Adipose tissue (tissue), 3 donors: ENCODE measurements around the gene MT2A. TPM values are rescaled to one million over a fixed set of nuclear protein-coding genes. Genes with fewer than 3 reads are reported as not detected.

Experiments used
- H3K27ac ChIP-seq: one replicate; pipeline ENCODE4 v1.5.1; 2013; ENCODE audit warnings: low read depth, low read length
- WGBS, 3 donors: extraction: QIAGEN DNeasy Blood & Tissue Kit; methylation state at CpG; one replicate each; pipeline ENCODE4 v1.1.7; 2013; 5-methylcytosine and 5-hydroxymethylcytosine counted together
- polyA plus RNA-seq, 3 donors: library from polyadenylated mRNA; stranded (reverse); fragments of 200-250 nt; gene quantifications; one replicate each; pipeline ENCODE4 v1.2.3, GENCODE V29; 2013
- donor health status: healthy with polysubstance abuse.
- donor health status: Bipolar disorder and iron deficiency.
- donor health status: healthy.

The MT2A gene
- polyA plus RNA-seq, 3 donors: 558 to 7,150 (median 3,647) TPM

GRCh38 chr16:56632156-56632847, 23.9 kb downstream of the MT2A start, which contains the start of gene MT1M:
TSS of gene MT1M (plus strand) at chr16:56632659. CDS start at chr16:56632732, 73 bp downstream.
- H3K27ac ChIP-seq: peak within 1 kb of the TSS; percentile 41
- 1% methylated on average over 58 to 61 of the region's 61 CpGs for WGBS, 3 donors

- H3K27ac ChIP-seq: peak overlapping the region; percentile 41
- WGBS, 3 donors: 31 to 37% (median 31%) methylated on average over 6 of the region's 6 CpGs
These were observed 24.5 kb downstream of the MT2A start for GRCh38 chr16:56632848-56633365.

- 45 to 63% (median 51%) methylated on average over 7 of the region's 7 CpGs for WGBS, 3 donors
- H3K27ac ChIP-seq: no peak overlapping the region
These were observed 25.2 kb downstream of the MT2A start for GRCh38 chr16:56633535-56633934.

DNA sequence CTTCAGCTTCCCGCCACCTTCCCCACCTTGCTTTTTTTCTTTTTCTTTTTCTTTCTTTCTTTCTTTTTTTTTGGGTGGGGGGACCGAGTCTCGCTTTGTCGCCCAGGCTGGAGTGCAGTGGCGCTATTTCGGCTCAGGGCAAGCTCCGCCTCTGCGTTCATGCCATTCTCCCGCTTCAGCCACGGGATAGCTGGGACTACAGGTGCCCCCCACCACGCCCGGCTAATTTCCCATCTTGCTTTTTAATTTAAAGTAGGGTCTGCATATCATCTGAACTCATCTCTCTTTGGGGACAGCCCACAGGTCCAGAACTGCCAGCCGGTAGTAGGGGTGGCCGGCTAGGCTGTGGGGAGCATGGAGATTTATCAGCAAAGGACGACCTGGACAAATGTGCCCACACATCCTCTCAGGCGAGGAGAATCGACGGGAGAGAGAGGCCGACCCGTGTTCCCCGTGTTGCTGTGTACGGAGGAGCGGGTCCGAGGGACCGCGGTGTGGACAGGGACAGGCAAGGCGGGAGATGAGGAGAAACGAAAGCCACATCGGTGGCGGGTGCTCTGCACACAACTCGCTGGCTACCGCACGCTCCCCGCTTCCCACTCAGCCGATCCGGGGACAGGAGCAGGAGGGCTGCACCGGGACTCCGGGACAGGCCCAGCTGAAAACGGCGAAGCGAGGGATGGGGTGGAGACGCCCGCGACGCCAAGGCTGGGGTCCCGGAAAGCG, 26.5 kb downstream of the MT2A start:
- 28 to 60% (median 38%) methylated on average over 43 to 47 of the region's 47 CpGs for WGBS, 3 donors
- H3K27ac ChIP-seq: no peak overlapping the region

DNA sequence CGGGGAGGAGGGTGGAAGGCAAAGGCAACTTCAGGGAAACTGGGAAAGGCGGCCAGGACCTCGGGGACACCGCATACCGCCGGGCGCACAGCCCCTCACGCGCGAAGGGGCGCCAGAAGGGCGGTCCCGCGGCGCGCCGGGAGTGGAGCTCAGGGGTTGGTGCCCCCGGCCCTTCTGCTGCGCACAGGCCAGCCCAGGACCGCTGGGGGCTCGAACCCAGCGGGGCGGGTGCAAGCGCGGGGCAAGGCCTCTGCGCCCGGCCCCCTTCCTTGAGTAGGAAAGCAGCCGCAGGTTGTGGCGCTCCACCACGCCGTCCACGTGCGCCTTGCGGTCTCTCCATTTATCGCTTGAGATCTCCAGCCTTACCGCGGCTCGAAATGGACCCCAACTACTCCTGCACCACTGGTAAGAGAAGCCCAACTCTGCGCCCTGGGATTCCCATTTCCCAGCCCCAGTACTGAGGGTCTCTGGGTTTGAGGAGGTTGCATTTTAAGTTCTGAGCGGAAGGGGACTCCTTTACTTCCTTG, 27.1 kb downstream of the MT2A start:
- WGBS, 3 donors: 21 to 56% (median 25%) methylated on average over 32 to 40 of the region's 40 CpGs

GRCh38 chr16:56636616-56637413, 28.4 kb downstream of the MT2A start:
- H3K27ac ChIP-seq: no peak overlapping the region
- 55 to 78% (median 60%) methylated on average over 9 of the region's 9 CpGs for WGBS, 3 donors

More for the DNA sequence above, 27.1 kb downstream of the MT2A start:
- H3K27ac ChIP-seq: no peak overlapping the region

- 7 to 12% (median 10%) methylated on average over 64 to 68 of the region's 68 CpGs for WGBS, 3 donors
These were observed 29.7 kb downstream of the MT2A start, which contains the start of gene MT1A for GRCh38 chr16:56637814-56638750. TSS of gene MT1A (plus strand) at chr16:56638666. CDS start at chr16:56638739, 73 bp downstream.

DNA sequence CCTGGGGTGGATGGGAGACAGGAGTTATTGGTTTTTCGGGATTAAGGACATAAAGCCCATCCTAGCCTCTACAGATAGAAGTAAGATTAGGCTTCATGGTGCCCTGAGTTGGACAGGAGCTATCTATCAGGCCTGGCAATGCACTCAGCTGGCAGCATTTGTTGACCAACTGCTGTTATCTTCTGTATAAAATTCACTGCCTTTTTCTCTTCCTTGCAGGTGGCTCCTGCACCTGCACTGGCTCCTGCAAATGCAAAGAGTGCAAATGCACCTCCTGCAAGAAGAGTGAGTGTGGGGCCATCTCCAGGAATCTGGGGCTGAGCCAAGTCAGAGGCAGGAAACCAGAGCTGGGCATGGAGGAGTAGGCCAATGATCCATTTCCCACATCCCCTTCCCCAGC, 30.7 kb downstream of the MT2A start:
- 29 to 76% (median 69%) methylated on average over 1 of the region's 1 CpG for WGBS, 3 donors
- no peak overlapping the region for H3K27ac ChIP-seq

More at GRCh38 chr16:56637814-56638750, 29.7 kb downstream of the MT2A start, which contains the start of gene MT1A:
- H3K27ac ChIP-seq: peak within 1 kb of the TSS; percentile 52

GRCh38 chr16:56640076-56640475, 31.7 kb downstream of the MT2A start:
- no peak overlapping the region for H3K27ac ChIP-seq
- WGBS, 3 donors: 74 to 95% (median 92%) methylated on average over 1 of the region's 1 CpG

DNA sequence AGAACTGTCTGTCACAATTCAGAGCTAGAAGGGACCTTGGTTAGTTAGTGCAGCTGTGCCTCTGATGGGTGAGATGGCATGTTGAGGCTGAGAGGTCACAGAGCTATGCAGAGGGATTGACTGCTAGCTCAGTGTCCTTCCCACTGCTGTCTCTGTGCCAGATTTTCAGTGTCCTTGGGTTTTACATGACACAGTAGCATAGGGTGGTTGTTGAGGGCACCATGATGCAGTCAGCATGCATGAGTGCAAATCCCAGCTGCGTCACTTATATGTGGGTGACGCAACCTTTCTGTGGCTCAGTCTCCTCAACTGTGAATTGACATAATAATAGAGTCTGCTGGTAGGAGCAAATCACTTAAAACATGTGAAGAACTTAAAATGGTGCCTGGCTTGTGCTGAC, 32.8 kb downstream of the MT2A start:
- WGBS, 3 donors: 89 to 100% (median 93%) methylated on average over 2 of the region's 2 CpGs
- H3K27ac ChIP-seq: no peak overlapping the region

DNA sequence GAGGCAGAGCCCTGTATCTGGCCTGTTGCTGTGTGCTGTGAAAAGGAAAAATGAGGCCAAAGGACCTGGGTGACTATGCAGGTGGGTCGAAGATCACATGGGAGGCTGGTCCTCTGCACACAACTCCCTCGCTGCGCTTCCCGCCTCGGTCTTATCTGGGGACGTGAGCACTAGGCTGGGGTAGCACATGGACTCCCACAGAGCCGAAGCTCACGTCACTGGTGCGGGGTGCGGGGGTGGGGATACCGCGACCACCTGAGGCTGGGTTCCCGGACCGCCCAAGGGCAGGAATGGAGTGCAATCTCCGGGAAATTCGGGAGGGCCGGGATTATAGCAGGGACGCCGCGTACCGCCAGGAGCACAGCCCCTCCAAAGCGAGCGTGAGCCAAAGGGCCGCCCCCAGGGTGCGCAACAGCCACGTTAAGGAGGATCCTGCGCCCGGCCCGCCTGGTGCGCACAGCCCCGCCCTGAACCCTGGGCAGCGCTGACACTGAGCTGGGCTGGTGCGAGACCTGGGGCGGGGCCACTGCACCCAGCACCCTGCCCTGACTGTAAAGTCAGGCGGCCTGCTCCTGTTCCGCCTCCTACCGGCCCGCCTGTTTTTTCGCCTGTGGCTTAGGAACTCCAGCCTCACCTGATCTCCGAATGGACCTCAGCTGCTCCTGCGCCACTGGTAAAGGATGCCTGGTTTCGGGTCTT, 34.8 kb downstream of the MT2A start:
- no peak overlapping the region for H3K27ac ChIP-seq
- 2 to 7% (median 5%) methylated on average over 38 to 42 of the region's 42 CpGs for WGBS, 3 donors

- 43 to 58% (median 50%) methylated on average over 5 of the region's 5 CpGs for WGBS, 3 donors
- H3K27ac ChIP-seq: no peak overlapping the region
These were observed 35.4 kb downstream of the MT2A start for GRCh38 chr16:56643833-56644232.

DNA sequence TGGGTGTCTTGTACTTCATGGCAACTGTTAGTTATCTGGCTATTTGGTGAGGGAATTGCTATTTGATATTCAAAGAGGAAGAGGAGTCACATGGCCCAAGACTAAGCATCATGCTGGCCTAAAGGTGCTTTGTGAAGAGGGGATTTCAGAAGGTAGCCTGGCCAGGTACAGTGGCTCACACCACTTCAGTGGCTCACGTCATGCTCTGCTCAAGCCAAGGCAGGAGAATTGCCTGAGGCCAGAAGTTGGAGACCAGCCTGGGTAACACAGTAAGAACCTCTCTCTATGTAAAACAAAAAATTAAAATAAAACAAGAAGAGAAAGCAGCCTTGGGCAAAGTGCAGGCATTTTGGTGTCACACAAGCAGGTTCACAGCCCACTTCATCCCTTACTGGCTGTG, 36.9 kb downstream of the MT2A start:
- 81 to 95% (median 90%) methylated on average over 1 of the region's 1 CpG for WGBS, 3 donors
- no peak overlapping the region for H3K27ac ChIP-seq

DNA sequence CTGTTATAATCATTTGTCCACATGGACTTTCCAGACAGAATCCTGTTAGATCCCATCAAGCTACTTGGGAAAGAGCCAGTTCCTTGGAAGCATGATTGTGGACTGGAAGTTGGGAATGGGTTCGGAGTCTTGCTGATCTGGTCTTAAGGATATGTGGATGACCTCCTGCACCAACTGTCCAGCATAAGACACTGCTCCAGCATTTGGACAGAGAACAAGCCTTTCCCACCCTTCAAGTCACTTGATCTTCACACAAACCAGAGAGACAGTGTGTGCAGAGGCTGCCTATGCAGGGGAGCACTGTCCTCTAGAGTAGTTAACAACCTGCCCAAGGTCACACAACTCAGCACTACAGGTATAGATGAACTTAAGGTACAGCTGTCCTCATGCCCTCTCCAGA, 37.5 kb downstream of the MT2A start:
- H3K27ac ChIP-seq: no peak overlapping the region
- 0% methylated on average over 1 of the region's 1 CpG for WGBS, 3 donors

DNA sequence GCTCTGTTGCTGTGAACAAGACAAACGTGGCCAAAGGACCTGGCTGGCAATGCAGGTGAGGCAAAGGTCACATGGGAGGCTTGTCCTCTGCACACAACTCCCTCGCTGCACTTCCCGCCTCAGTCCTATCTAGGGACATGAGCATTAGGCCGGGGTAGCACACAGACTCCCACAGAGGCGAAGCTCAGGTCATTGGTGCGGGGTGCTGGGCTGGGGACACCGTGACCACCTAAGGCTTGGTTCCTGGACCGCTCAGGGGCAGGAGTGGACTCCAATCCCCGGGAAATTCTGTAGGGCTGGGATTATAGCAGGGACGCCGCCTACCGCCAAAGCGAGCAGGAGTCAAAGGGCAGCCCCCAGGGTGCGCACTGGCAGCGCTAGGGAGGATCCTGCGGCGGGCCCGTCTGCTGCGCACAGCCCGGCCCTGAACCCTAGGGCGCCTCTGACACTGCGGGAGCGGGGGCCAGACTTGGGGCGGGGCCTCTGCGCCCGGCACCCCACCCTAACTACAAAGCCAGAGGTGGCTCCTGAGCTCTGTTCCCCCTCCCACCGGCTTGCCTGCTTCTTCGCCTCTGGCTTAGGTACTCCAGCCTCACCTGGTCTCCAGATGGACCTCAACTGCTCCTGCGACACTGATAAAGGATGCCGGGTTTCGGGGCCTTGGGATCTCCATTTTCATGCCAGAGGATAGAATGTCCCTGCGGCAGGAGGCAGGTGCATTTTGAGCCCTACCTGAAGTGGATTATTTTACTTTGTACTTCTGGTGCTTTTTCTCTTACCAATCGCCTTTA, 39.5 kb downstream of the MT2A start:
- WGBS, 3 donors: 36 to 48% (median 39%) methylated on average over 32 to 33 of the region's 33 CpGs
- no peak overlapping the region for H3K27ac ChIP-seq

GRCh38 chr16:56649271-56649670, 40.9 kb downstream of the MT2A start:
- WGBS, 3 donors: 86 to 100% (median 88%) methylated on average over 2 of the region's 2 CpGs
- no peak overlapping the region for H3K27ac ChIP-seq
